ENCODE data around the gene PLEKHO2.

- no peak for TF ChIP-seq POLR2A (IDR thresholded peaks at IDR 0.05; ENCODE audit: low read depth, low read length)
- no peak for TF ChIP-seq POLR2AphosphoS5 (IDR thresholded peaks at IDR 0.05; ENCODE audit: low read depth, low read length)
Observed at GRCh38 chr15:64901914-64902313, 60.2 kb downstream of the PLEKHO2 start.
